Left renal pelvis (tissue), 4 donors: ENCODE results near the gene LIN37. TPM values are rescaled to one million over a fixed set of nuclear protein-coding genes. Genes with fewer than 3 reads are reported as not detected.
"Not testable (repeated sequence)": the region's sequence is repeated elsewhere in the genome, so short reads cannot be mapped to it uniquely, and the experiment has no call there.

Experiments
- DNase-seq, 4 donors: peaks; one replicate each; pipeline ENCODE4 v3.0.0-alpha.2; 2013; ENCODE audit warnings: low read depth in 4 of 4, low spot score in 3 of 4
- polyA plus RNA-seq, 4 donors: library from polyadenylated mRNA; unstranded; fragments of 120-200 nt; gene quantifications; one replicate each; pipeline ENCODE4 v1.2.1, GENCODE V29; 2013; ENCODE audit not compliant: insufficient read length in 4 of 4

LIN37 gene
- polyA plus RNA-seq, 4 donors = 6.0 to 14.2 (median 9.3) TPM

DNA sequence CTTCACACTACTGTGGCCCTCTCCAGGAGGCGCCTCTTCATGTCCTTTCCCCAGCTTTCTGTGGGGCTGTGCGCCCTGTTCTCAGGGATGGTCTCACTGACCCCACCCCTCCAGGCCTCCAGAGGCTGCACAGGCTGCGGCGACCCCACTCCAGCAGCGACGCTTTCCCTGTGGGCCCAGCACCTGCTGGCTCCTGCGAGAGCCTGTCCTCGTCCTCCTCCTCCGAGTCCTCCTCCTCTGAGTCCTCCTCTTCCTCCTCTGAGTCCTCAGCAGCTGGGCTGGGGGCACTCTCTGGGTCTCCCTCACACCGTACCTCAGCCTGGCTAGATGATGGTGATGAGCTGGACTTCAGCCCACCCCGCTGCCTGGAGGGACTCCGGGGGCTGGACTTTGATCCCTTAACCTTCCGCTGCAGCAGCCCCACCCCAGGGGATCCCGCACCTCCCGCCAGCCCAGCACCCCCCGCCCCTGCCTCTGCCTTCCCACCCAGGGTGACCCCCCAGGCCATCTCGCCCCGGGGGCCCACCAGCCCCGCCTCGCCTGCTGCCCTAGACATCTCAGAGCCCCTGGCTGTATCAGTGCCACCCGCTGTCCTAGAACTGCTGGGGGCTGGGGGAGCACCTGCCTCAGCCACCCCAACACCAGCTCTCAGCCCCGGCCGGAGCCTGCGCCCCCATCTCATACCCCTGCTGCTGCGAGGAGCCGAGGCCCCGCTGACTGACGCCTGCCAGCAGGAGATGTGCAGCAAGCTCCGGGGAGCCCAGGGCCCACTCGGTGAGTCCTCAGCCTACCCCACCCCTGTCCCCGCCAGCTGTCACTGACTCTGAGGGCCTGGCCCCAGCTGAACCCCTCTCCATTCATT is 38.2 kb downstream of the LIN37 start:
- no peak for DNase-seq

DNA sequence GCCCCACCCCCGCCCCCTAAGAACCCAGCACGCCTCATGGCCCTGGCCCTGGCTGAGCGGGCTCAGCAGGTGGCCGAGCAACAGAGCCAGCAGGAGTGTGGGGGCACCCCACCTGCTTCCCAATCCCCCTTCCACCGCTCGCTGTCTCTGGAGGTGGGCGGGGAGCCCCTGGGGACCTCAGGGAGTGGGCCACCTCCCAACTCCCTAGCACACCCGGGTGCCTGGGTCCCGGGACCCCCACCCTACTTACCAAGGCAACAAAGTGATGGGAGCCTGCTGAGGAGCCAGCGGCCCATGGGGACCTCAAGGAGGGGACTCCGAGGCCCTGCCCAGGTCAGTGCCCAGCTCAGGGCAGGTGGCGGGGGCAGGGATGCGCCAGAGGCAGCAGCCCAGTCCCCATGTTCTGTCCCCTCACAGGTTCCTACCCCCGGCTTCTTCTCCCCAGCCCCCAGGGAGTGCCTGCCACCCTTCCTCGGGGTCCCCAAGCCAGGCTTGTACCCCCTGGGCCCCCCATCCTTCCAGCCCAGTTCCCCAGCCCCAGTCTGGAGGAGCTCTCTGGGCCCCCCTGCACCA is 38.9 kb downstream of the LIN37 start:
- no peak for DNase-seq

DNA sequence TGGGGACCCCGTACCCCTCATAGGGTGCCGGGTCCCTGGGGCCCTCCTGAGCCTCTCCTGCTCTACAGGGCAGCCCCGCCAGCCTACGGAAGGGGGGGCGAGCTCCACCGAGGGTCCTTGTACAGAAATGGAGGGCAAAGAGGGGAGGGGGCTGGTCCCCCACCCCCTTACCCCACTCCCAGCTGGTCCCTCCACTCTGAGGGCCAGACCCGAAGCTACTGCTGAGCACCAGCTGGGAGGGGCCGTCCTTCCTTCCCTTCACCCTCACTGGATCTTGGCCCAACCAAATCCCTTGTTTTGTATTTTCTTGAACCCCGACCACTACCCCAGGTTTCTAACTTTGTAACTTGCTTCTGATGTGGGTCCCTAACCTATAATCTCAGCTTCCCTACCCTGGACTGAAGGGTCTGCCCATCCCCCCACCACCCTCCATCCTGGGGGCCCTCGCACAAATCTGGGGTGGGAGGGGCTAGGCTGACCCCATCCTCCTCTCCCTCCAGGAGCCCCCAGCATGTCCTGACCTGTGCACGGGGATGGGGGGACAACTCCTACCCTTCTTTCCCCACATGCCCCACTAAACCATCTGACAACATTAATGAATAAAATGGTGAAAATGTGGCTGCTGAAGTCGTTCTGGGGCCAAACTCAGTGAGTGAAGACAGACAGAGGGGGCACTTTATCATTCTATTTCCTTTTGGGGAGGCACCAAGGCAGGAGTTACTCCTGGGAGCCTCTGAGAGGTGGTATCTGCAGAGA is 40.0 kb downstream of the LIN37 start:
- no peak for DNase-seq

DNA sequence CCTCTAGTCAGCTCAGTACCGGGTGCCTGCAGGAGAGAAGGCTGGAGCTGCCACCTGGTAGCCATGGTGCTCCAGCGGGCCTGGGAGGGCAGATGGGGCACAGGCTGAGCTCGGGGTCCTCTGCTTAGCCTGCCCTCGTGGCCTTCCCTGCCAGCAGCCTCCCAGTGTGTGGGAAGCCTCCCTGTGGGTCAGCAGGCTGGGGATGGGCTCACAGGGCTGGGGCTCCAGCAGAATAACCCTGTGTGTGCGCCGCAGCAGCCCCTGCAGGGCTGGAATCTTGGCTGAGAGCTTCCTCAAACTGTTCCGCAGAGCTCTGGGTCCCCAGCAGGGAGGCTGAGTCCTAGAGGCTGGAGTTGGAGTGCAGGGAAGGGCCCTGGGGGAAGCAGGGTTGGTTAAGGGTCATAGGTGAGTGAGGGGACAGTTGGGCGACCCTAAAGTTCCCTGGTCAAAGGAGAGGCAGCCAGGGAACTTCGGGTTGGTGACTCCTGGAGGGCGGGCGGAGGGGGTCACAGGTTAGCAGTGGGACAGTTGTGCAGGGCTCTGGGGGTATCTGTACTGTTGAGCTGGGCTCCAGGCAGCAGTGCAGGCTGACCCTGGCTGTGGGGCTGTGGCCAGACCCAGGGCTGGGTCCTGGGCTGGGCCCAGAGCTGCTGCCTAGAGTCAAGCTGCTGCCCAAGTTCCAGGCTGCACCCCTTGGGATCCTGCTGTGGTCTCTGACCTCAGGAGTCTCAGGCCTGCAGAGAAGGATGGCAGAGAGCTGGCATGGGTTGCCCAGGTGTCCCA is 41.0 kb downstream of the LIN37 start:
- no peak for DNase-seq

DNA sequence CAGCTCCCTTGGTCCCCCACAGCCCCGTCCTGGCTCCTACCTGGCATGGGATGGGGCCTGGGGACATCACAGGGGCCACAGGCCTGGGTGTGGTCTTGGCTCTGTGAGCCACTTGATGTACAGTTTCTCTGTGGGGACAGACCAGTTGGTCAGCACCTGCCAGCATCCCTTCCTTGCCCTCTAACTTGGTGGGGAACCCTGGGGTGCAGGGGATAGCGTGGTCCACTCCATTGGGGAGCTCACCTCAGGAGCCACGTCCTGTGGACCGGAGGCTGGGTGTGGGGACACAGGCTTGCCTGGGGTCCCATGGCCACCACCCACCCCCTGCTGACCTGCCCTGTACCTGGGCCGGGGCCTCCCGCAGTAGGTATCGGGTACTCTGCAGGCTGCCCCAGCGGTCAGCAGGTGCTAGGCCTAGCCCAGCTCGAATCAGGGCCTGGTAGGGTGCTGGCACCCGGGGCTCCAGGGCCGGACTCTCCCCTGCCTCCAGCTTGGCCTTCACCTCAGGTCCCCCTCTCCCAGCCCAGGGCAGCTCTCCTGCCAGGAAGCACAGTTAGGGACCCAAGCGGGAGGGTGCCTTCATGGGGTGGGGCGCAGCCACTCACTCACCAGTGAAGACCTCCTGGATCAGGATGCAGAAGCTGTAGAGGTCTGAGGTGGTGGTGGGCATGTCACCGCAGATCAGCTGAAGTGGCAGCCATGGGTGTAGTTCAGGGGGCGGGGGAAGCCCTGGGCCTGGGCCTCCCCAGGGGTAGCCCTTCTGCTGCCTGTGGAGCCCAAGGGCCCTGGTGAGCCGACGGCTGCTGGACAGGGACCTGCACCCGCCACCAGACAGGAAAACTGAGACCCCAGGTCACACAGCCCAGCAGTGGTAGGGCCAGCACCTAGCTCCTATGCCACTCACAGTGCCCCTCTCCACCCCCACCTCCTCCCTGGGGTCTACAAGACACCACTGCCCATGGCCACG is 41.9 kb downstream of the LIN37 start:
- DNase-seq = no peak

DNA sequence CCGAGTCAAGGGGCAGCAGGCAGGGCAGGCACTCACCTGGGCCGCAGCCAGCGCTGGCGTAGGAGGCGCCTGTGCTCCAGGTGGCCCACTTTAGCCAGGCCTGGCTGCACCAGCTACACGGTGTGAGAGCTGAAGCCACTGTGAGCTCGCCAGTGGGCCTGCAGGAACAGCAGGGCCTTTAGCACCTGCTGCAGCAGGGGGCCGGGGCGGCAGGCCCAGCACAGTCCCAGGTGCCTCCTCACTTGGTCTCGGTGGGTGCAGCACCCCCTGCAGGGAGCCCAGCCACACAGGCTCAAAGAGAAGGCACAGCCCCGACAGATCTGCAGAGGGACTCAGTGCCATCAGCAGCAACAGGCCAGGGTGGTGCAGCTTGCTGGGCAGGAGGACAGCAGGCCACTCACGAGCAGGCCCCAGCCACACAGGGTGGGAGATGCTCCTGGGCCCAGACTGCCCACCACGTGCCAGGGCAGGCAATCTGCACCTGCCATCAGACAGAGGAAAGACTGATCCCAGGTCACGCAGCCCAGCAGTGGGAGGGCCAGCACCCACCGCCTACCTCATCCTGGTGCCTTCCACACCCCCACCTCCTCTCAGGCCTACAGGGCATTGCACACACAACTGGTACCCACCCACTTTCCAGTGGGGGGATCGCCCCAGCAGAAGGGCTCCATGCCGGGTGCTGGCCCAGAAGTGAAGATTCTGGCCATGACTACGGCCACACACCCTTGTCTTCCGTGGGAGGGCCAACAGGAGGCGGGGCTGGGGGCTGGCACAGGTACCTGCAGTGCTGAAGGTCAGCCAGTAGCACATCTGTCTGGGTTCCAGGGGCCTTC is 42.8 kb downstream of the LIN37 start:
- no peak for DNase-seq

DNA sequence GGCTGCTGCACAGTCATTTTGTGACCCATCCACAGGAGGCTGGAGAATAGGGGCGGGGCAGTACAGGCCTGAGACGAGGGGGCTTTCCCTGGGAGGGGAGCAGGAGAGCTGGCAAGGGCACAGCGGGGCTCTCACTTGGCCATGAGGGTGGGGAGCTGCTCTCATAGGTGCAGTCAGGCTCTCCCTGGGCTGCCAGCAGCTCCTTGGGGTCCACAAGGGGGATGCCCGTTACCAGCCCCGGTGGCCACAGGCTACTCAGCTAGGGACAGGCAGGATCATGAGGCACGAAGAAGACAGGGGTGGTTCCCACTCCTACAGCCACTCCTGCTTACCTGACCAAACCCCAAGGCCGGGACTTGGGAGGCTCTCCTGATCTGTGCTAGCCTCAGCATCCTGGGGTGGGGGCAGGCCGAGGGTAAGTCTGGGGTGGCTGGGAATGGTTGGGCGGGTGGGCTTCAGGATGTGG is 43.5 kb downstream of the LIN37 start:
- no peak for DNase-seq

DNA sequence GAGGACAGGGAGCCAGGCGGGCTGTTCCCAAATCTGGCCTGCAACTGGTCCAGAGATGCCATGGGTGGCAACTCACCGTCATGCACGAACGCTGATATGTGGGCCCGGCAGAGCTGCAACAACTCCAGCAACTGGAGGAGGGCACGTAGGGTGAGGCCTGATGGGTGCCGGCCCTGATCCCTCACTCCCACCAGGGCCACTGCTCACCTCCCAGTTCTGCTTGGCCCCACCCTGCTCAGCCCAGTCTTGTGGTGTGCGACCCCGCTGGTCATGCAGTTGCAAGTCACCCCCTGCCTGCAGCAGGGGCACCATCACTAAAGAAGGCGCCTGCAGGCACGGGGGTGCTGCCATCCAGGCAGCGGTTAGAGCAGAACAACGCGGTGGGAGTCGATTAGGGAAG is 43.9 kb downstream of the LIN37 start:
- DNase-seq = no peak

DNA sequence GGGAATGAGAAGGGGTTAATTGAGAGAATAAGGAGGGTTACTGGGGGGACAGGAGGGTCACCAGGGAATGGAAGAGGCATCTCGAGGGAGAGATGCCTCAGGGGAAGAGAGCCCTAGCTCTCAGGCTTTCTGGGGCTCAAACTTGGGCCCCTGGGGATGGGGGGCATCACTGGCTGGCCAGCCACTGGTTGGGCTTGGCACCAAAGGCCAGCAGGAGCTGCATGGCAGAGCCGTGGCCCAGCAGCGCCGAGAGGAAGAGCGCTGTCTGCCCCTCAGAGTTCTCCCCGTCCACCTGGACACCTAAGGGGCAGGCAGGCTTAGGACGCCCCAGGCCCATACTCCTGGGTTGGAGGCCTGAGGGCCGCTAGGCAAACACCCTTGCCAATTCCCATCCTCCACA is 44.5 kb downstream of the LIN37 start:
- DNase-seq = no peak

DNA sequence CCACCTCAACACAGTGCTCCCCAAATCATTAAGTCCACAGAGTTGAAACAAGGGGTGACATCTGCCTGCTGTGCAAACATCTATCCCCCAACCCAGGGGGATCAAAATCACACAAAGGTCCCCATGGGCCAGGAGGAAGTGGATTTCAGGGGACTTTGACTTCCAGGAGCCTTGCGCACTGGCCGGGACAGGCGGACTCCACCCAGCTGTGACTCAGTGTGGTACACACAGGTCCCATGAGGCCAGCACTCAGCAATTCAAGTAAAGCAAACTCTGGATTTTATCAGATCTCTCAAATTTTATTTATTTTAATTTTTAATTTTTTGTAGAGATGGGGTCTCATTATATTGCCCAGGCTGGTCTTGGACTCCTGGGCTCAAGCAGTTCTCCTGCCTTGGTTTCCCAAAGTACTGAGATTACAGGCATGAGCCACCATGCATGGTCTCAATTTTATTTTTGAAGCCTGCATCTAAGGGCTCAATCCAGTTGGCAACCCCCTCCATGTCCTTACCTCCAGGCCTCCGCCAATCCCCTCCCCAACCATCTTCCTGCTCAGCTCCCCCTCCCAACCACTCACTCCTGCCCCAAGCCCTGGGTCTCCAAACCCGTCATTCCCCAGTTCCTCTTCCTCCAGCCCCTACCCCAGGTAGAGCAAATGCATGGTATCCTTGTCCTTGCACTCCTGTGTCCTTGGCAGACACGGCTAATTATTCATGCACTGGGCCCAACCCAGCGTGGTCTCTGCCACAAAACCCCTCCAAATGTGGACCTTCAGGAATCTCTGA is 45.2 kb downstream of the LIN37 start:
- DNase-seq = no peak

DNA sequence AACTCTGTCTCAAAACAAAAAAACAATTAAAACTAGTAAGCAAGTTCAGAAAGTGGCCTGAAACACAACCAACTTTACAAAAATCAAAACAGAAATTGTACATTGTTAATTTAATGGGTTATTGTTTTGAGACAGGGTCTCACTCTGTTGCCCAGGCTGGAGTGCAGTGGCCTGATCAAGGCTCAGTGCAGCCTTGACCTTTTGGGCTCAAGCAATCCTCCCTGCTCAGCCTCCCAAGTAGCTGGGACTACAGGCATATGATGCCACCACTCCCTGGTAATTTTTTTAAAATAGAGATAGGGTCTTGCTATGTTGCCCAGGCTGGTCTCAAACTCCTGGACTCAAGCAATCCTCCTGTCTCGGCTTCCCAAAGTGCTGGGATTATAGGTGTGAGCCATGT is 47.2 kb downstream of the LIN37 start:
- not testable (repeated sequence) for DNase-seq

DNA sequence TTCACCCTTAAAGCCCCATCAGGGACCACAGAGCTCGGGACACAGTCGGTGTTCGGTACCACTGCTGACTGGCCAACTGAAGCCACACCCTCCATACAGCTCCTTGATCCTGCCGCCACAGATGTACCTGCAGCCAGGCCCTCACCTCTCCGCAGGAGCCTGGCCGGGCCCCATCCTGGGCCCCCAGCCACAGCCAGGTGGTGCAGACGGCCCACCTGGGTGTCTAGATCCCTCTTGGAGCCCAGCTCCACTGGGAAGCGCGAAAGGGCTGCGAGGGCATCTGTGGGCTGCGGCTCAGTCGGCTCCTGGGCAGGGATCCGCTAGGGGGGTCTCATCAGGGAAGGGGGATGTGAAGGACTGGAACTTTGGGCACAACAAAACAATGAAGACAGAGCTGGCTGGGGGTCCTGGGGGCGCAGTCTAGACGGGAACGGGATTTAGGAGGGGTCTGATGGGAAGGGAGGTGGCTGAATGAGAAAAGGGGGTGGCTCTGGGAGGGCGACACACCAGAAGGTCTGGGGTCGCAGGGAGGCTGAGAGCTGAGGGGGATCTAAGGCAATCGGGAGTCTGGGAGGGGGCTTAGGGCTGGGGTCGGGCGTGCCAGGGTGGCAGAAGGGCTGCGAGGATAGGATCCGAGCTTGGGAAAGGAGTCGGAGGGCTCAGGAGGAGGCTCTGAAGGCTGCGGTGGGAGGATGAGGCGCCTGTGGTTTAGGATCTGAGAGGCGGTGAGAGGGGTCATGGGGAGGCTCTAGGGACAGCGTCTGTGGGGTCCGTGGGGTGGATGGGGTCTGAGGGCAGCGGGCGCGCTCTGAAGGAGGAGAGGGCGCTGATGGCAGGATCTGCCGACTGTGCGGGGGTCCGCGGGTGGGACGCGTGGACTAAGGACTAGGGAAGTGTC is 48.5 kb downstream of the LIN37 start:
- no peak for DNase-seq

DNA sequence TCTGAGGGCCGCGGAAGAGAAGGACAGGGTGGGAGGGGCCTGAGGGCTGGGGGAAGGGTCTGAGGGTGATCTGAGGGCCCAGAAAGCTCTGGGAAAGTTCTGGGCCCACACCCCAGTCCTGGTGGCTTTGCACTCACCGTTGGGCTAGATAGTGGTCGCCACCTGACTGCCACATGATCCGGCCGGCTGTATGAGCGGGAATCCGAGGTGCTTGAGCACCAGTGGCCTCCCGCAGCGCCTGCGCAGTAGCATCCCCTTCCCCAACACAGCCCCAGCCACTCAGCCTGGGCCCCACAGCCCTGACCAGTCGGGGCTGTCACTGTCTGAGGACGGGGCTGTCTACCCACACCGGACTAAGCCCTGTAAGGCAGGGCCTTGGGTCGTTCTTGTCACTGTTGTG is 49.3 kb downstream of the LIN37 start:
- no peak for DNase-seq

DNA sequence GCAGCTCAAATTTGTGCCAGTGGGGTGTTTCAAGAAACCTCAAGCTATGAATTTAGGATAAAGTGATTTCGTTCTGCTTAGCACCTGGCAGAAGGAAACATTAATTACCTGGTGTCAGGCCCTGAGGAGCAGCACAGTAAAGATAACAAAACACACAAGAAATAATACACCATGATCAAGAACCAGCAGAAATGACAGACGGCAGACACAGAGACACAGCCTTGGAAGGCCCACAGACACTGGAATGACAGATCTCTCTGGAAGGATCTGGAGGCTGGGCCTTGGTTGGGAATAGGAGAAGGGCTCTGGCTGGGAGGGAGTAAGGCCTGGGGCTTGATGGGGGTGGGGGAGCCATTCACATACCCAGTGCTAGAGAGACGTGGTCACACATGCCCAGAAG is 53.5 kb downstream of the LIN37 start:
- DNase-seq = no peak
